ENCODE results near the gene CRIP3.

The CRIP3 gene

GRCh38 chr6:43271103-43271815 lies 37.4 kb downstream of the CRIP3 start:
- FAIRE-seq, result no peak

GRCh38 chr6:43269273-43270007 lies 39.2 kb downstream of the CRIP3 start:
- no peak for FAIRE-seq

GRCh38 chr6:43268782-43269272 lies 39.8 kb downstream of the CRIP3 start:
- no peak for FAIRE-seq

GRCh38 chr6:43268355-43268700 lies 40.3 kb downstream of the CRIP3 start:
- FAIRE-seq, result no peak

- FAIRE-seq, result no peak
Observed at GRCh38 chr6:43267619-43268354, 40.8 kb downstream of the CRIP3 start.

- FAIRE-seq, result no peak
Observed at GRCh38 chr6:43265564-43265963, 43.1 kb downstream of the CRIP3 start.

GRCh38 chr6:43264599-43265145 lies 44.0 kb downstream of the CRIP3 start:
- FAIRE-seq, result no peak

- peak; percentile 69 for FAIRE-seq
Observed at GRCh38 chr6:43263314-43264178, 45.1 kb downstream of the CRIP3 start.

GRCh38 chr6:43262780-43263313 lies 45.8 kb downstream of the CRIP3 start:
- no peak for FAIRE-seq

GRCh38 chr6:43262000-43262779 lies 46.4 kb downstream of the CRIP3 start:
- no peak for FAIRE-seq

- no peak for FAIRE-seq
Observed at GRCh38 chr6:43261198-43261597, 47.4 kb downstream of the CRIP3 start.

DNA sequence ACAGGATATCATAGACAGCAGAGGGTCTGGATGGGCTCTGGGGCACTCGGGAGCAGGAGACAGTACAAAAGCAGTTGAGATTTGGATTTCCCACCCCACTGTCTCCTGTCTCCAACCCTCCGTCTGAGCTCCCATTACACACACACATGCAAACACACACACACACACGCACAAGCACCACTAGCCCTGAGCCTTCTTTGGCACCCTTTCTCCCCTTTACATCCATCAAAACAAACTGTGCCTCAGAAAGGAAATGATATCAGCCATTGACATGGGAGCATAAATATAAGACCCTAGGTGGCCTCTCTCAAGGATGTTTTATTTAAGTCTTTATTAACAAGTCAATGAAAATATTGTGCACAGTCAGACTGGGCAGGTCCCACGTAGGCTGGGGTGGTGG lies 47.8 kb downstream of the CRIP3 start:
- no peak for FAIRE-seq

DNA sequence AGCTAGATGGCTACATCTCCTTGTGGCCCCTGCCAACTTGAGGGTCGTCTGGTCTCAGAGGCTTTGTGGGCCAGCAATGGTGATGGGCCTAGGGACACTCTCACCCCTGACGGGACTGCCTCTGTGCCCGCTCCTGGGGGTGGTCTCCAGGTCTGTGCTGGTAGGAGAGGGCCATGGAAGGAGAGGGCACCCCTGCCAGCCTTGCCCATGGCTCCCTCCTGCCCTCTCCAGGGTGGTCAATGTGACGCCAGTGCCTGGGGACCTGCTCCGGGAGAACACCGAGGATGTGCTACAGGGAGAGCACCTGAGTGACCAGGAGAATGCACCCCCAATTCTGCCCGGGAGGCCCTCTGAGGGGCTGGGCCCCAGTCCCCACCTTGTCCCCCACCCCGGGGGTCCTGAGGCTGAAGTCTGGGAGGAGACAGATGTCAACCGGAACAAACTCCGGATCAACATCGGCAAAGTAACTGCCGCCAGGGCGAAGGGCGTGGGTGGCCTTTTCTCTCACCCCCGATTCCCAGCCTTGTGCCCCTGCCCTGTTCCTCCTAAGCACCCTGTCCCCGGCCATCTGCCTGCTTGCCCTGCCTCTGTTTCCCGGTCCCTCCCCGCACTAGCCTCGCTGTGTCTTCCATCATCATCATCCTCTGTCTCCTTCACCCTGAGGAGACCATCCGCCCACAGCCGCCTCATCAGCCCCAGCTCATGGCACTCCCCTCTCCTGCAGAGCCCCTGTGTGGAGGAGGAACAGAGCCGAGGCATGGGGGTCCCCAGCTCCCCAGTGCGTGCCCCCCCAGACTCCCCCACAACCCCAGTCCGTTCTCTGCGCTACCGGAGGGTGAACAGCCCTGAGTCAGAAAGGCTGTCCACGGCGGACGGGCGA lies 49.6 kb downstream of the CRIP3 start:
- FAIRE-seq, result no peak

GRCh38 chr6:43258180-43258579 lies 50.4 kb downstream of the CRIP3 start:
- FAIRE-seq, result no peak

- FAIRE-seq, result no peak
Observed at GRCh38 chr6:43257367-43258145, 51.1 kb downstream of the CRIP3 start.

GRCh38 chr6:43256670-43257366 lies 51.8 kb downstream of the CRIP3 start:
- no peak for FAIRE-seq

All from G401.6 (cell line).